ENCODE results near the gene GPI.

GRCh38 chr19:34327851-34328250 is 37.1 kb upstream of the GPI start:
- TF ChIP-seq CTCF (IDR thresholded peaks at IDR 0.05): no peak
- no peak for TF ChIP-seq POLR2A (IDR thresholded peaks at IDR 0.05)
- no peak for TF ChIP-seq POLR2AphosphoS5 (IDR thresholded peaks at IDR 0.05)
